Right cardiac atrium (tissue), 5 donors: Measurements from ENCODE around the gene HMGXB4. TPM values are rescaled to one million over a fixed set of nuclear protein-coding genes. Genes with fewer than 3 reads are reported as not detected.
A peak's percentile ranks its signal among the peaks of the same experiment; 100 is the strongest.

ENCODE experiments used
- ATAC-seq, 2 donors: fragments of 200-7000 bp; cut with Tn5 transposase; one replicate each; pipeline versions ENCODE4 v1.8.0 to v1.9.1; 2020; ENCODE audit warnings: moderate library complexity in 2 of 2, mild to moderate bottlenecking in 1 of 2
- DNase-seq, 3 donors: peaks; one replicate each; pipeline ENCODE4 v3.0.0-alpha.2; 2020
- H3K27ac ChIP-seq: one replicate; pipeline ENCODE4 v1.5.1; 2013; ENCODE audit warnings: mild to moderate bottlenecking, low read length, control low read depth, moderate library complexity
- H3K27me3 ChIP-seq: one replicate; pipeline ENCODE4 v1.6.1; 2013; ENCODE audit not compliant: control insufficient read depth, insufficient read depth
- H3K4me1 ChIP-seq: one replicate; pipeline ENCODE4 v1.6.1; 2013; ENCODE audit warnings: low read length; ENCODE audit not compliant: control insufficient read depth, insufficient read depth
- H3K4me3 ChIP-seq: one replicate; pipeline ENCODE4 v1.5.1; 2013; ENCODE audit warnings: low read length, control low read depth
- H3K9me3 ChIP-seq: one replicate; pipeline ENCODE4 v1.6.1; 2013; ENCODE audit warnings: low read length; ENCODE audit not compliant: control insufficient read depth
- WGBS: extraction: QIAGEN DNeasy Blood & Tissue Kit; methylation state at CpG from one replicate; pipeline ENCODE4 v1.1.7; 2013; 5-methylcytosine and 5-hydroxymethylcytosine counted together
- intact Hi-C, 4 donors: fragments of 100-400 bp; cut with DNase I; formaldehyde crosslinking; loops; one replicate each; pipeline versions ENCODE4 v1.11.0 to v1.14.0; 2022 to 2023
- polyA plus RNA-seq: library from polyadenylated mRNA; stranded (reverse); fragments of 200-250 nt; gene quantifications from one replicate; pipeline ENCODE4 v1.2.3, GENCODE V29; 2013
- total RNA-seq, 4 donors: library from RNA; stranded (reverse); fragmentation: NEBNext Ultra II Directional; extraction: Animal tissue kit (Norgen Biotek cat#: 25700); gene quantifications; one replicate each; pipeline ENCODE4 v1.2.1, GENCODE V29; 2021
- donor health status: healthy with polysubstance abuse.
- donor health status: DM: no; HTN: yes; CAD: no.
- donor health status: DM: no; HTN: no; CAD: no.
- donor health status: DM: no; HTN: yes; CAD: no; lungs with severe emphysema.
- donor health status: DM: yes; HTN: yes; CAD: no.

HMGXB4 gene
- total and polyA plus RNA-seq, 5 donors = 5.7 to 11.3 (median 10.5) TPM

GRCh38 chr22:35312198-35313059 lies 55.1 kb downstream of the HMGXB4 start:
- peak; percentile 46 to 49 for ATAC-seq
- H3K4me1 ChIP-seq = peaks cover 18% of the 10 kb centered on the region

GRCh38 chr22:35313311-35314121 lies 56.2 kb downstream of the HMGXB4 start:
- Histone ChIP-seq H3K4me1 (peaks cover 16% of the 10 kb centered on the region), H3K27ac (peak overlapping the region; percentile 94), H3K9me3 (no peaks in the 10 kb centered on the region), H3K4me3 (no peak overlapping the region), H3K27me3 (no peaks in the 10 kb centered on the region)
- DNase-seq (peak in 2 of 3 donors; percentile 35 to 68), ATAC-seq (peak; percentile 36 to 67)
- 32% methylated on average over 14 of the region's 14 CpGs for WGBS
- intact Hi-C loops = no loop called here

More at GRCh38 chr22:35312198-35313059, 55.1 kb downstream of the HMGXB4 start:
- H3K4me3 ChIP-seq = no peak overlapping the region
- H3K9me3 ChIP-seq = no peaks in the 10 kb centered on the region
- intact Hi-C loops = no loop called here
- no peaks in the 10 kb centered on the region for H3K27me3 ChIP-seq
- peak in 2 of 3 donors; percentile 44 to 68 for DNase-seq
- 75% methylated on average over 13 of the region's 13 CpGs for WGBS
- H3K27ac ChIP-seq = peak overlapping the region; percentile 94

DNA sequence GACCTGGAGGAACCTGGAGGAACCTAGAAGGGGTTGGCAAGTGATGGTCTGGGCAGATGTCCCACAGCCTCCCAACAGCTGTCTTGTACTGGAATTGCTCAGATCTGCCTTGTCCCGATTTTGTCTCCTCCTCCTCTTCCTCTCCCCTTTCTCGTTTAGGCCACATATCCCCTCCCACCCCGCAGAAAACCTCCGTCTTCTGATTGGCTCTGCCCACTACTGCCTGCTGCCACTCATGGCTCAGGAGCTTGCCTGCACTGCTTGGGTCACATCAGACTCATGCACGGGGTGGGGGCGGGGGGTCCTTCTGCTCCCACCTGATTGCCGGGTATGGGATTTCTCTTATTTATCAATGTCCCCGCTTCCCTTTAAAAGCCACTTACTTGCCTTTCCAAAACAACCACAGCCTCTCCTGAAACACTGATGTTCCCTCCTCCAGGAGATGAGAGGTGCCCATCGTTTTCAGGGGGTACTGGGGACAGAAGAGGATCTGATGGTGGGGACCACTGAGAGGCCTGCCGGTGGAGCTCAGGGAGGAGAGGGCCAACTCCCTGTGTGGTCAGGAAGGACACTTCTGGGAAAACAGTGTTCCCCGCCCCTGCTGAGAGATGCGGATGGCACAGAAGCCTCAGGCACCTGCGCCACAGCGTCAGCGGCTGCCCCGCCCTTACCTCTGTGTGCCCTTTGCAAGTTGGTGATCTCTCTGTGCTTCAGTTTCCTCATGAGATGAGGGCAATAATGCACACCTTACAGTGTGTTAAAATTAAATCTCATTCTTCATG lies 57.1 kb downstream of the HMGXB4 start:
- no peak for DNase-seq
- intact Hi-C loops = no loop called here
- Histone ChIP-seq H3K27ac (peak overlapping the region; percentile 94), H3K4me3 (no peak overlapping the region), H3K27me3 (no peaks in the 10 kb centered on the region), H3K9me3 (no peaks in the 10 kb centered on the region), H3K4me1 (peaks cover 16% of the 10 kb centered on the region)
- 67% methylated on average over 16 of the region's 16 CpGs for WGBS
- peak; percentile 13 to 18 for ATAC-seq

GRCh38 chr22:35315141-35315854 lies 58.0 kb downstream of the HMGXB4 start:
- peaks cover 16% of the 10 kb centered on the region for H3K4me1 ChIP-seq
- 74% methylated on average over 12 of the region's 12 CpGs for WGBS
- no peak overlapping the region for H3K4me3 ChIP-seq
- DNase-seq (peak in 1 of 3 donors; percentile 38), ATAC-seq (peak in 1 of 2 donors; percentile 0)
- intact Hi-C loops = no loop called here
- no peaks in the 10 kb centered on the region for H3K27me3 ChIP-seq
- H3K27ac ChIP-seq = peak overlapping the region; percentile 94
- H3K9me3 ChIP-seq = no peaks in the 10 kb centered on the region

GRCh38 chr22:35315855-35316745 lies 58.8 kb downstream of the HMGXB4 start:
- Histone ChIP-seq H3K9me3 (no peaks in the 10 kb centered on the region), H3K4me3 (no peak overlapping the region), H3K4me1 (peaks cover 16% of the 10 kb centered on the region), H3K27ac (peak overlapping the region; percentile 94), H3K27me3 (no peaks in the 10 kb centered on the region)
- 62% methylated on average over 27 of the region's 27 CpGs for WGBS
- DNase-seq (peak; percentile 61 to 87 (median 84)), ATAC-seq (peak; percentile 67 to 77)
- intact Hi-C loops = no loop called here

GRCh38 chr22:35316751-35317150 lies 59.5 kb downstream of the HMGXB4 start:
- no peaks in the 10 kb centered on the region for H3K27me3 ChIP-seq
- H3K27ac ChIP-seq = peak overlapping the region; percentile 70
- DNase-seq (no peak), ATAC-seq (no peak)
- intact Hi-C loops = no loop called here
- WGBS = 87% methylated on average over 7 of the region's 7 CpGs
- peaks cover 12% of the 10 kb centered on the region for H3K4me1 ChIP-seq
- H3K9me3 ChIP-seq = no peaks in the 10 kb centered on the region
- H3K4me3 ChIP-seq = no peak overlapping the region

- intact Hi-C loops = no loop called here
- Histone ChIP-seq H3K27me3 (no peaks in the 10 kb centered on the region), H3K9me3 (no peaks in the 10 kb centered on the region), H3K27ac (no peak overlapping the region), H3K4me1 (peaks cover 6% of the 10 kb centered on the region), H3K4me3 (no peak overlapping the region)
- DNase-seq (no peak), ATAC-seq (no peak)
- WGBS = 83% methylated on average over 12 of the region's 12 CpGs
Observed at GRCh38 chr22:35317680-35318290, 60.5 kb downstream of the HMGXB4 start.

DNA sequence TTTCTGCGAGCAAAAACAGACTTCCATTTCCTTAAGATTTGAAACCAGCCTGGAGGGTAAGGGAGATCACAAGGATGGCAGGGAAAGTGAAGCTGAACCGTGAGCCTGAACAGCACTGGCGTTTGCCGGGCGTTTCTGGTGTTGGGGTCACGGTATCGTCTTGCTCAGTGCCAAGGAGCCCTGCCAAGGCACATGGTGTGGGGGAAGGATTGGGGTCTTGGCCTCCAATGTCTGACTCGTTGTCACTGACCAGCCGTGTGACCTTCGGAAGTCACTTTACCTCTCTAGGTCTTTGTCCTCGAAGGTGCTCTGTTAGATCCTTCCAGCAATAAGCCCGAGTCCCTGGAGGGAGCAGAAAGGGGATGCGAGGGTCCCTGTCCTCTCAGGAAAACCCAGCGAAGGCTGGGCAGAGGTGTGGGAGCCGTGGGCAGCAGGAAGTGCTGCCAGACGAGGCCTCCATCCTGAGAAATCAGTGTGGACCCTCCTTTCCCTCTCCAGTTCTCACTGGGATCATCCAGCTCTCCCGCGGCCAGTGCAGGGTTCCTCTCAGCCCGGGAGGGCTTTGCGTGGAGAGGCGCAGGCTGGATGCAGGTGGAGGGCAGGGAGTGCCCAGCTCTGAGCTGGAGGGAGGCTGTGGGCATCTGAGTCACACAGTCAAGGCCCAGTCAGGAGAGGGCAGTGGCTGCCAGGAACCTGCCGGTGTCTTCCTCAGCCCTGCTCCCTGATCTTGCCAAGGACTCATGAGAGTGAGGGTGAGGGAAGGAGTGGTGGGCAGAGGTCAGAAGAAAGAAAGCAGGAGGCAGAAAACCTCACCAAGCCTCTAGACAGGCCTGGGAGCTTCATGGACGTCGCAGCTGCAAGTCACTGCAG lies 61.3 kb downstream of the HMGXB4 start:
- 86% methylated on average over 24 of the region's 24 CpGs for WGBS
- ATAC-seq = no peak
- DNase-seq = no peak
- H3K27me3 ChIP-seq = no peaks in the 10 kb centered on the region
- intact Hi-C loops = no loop called here
- peaks cover under 1% of the 10 kb centered on the region for H3K4me1 ChIP-seq
- H3K4me3 ChIP-seq = no peak overlapping the region
- no peaks in the 10 kb centered on the region for H3K9me3 ChIP-seq
- no peak overlapping the region for H3K27ac ChIP-seq
